NCI-H2171 (cell line): Measurements from ENCODE around the gene NRF1.
"Not testable (repeated sequence)": the region's sequence is repeated elsewhere in the genome, so short reads cannot be mapped to it uniquely, and the experiment has no call there.

Experiments used
- DNase-seq: peaks from one replicate; lab custom pipeline; 2025; lab: John Stamatoyannopoulos, UW

NRF1 gene

GRCh38 chr7:129649128-129649690, 37.7 kb downstream of the NRF1 start:
- no peak for DNase-seq

GRCh38 chr7:129650056-129650758, 38.7 kb downstream of the NRF1 start:
- no peak for DNase-seq

- DNase-seq, result no peak
Observed at GRCh38 chr7:129652914-129653313, 41.4 kb downstream of the NRF1 start.

- no peak for DNase-seq
Observed at GRCh38 chr7:129655811-129656210, 44.3 kb downstream of the NRF1 start.

- DNase-seq, result no peak
Observed at GRCh38 chr7:129657363-129657762, 45.8 kb downstream of the NRF1 start.

- DNase-seq, result not testable (repeated sequence)
Observed at GRCh38 chr7:129659907-129660306, 48.4 kb downstream of the NRF1 start.

- no peak for DNase-seq
Observed at GRCh38 chr7:129661645-129662182, 50.2 kb downstream of the NRF1 start.

- DNase-seq, result not testable (repeated sequence)
Observed at GRCh38 chr7:129663240-129663639, 51.7 kb downstream of the NRF1 start.

GRCh38 chr7:129664029-129665012, 52.8 kb downstream of the NRF1 start:
- DNase-seq, result peak; percentile 45

GRCh38 chr7:129665013-129665401, 53.5 kb downstream of the NRF1 start:
- DNase-seq, result no peak

GRCh38 chr7:129667116-129667515, 55.6 kb downstream of the NRF1 start:
- no peak for DNase-seq

GRCh38 chr7:129667551-129667950, 56.0 kb downstream of the NRF1 start:
- DNase-seq, result no peak

GRCh38 chr7:129669901-129670300, 58.4 kb downstream of the NRF1 start:
- no peak for DNase-seq

GRCh38 chr7:129670656-129671055, 59.1 kb downstream of the NRF1 start:
- no peak for DNase-seq

GRCh38 chr7:129671266-129671665, 59.7 kb downstream of the NRF1 start:
- DNase-seq, result peak; percentile 48

- DNase-seq, result not testable (repeated sequence)
Observed at GRCh38 chr7:129674475-129674874, 63.0 kb downstream of the NRF1 start.

GRCh38 chr7:129675521-129675920, 64.0 kb downstream of the NRF1 start:
- no peak for DNase-seq

- no peak for DNase-seq
Observed at GRCh38 chr7:129676017-129676897, 64.7 kb downstream of the NRF1 start.

- DNase-seq, result no peak
Observed at GRCh38 chr7:129677796-129678195, 66.3 kb downstream of the NRF1 start.

- DNase-seq, result no peak
Observed at GRCh38 chr7:129678606-129679005, 67.1 kb downstream of the NRF1 start.

- no peak for DNase-seq
Observed at GRCh38 chr7:129680400-129680799, 68.9 kb downstream of the NRF1 start.
